KG1 (cell line): Measurements from ENCODE around the gene PRKAG1.

Experiments
- DNase-seq: peaks from one replicate; lab custom pipeline; 2025; lab: John Stamatoyannopoulos, UW

Gene PRKAG1

DNA sequence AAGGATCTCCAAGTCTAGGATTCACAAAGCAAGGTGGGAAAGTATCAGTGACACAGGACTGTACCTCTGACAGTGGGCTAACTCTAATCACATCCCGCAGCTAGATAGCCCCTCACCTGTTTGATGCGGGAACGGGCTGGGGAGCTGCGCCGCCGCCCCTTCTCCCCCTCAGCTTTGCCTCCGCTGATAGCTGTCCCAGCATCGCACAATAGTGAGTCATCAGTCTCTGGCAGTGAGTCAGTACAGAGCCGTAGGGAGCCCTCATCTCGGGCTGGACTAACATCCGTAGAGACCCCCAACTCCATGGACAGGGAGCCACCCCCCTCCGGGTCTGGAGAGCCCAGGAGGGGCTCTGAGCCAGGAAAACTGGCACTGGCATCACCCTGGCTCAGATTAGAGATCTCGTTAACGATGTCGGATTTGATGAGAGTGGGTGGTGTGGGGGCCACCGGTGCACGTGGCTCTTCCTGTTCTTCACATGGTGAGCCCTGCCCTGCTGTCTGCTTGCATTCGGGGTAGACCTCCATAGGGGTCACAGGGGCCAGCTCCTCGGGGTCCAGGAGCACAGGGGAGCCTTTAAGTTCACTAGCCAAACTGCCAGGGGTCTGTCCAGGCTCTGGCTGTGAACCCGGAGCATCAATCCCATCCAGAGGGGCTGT lies 31.1 kb upstream of the PRKAG1 start:
- no peak for DNase-seq

- no peak for DNase-seq
Observed at GRCh38 chr12:49048953-49049352, 30.4 kb upstream of the PRKAG1 start.

GRCh38 chr12:49046129-49046895 lies 27.7 kb upstream of the PRKAG1 start:
- DNase-seq, result no peak

GRCh38 chr12:49044660-49045059 lies 26.1 kb upstream of the PRKAG1 start:
- no peak for DNase-seq

GRCh38 chr12:49043856-49044258 lies 25.3 kb upstream of the PRKAG1 start:
- DNase-seq, result no peak

- no peak for DNase-seq
Observed at GRCh38 chr12:49043241-49043640, 24.7 kb upstream of the PRKAG1 start.

DNA sequence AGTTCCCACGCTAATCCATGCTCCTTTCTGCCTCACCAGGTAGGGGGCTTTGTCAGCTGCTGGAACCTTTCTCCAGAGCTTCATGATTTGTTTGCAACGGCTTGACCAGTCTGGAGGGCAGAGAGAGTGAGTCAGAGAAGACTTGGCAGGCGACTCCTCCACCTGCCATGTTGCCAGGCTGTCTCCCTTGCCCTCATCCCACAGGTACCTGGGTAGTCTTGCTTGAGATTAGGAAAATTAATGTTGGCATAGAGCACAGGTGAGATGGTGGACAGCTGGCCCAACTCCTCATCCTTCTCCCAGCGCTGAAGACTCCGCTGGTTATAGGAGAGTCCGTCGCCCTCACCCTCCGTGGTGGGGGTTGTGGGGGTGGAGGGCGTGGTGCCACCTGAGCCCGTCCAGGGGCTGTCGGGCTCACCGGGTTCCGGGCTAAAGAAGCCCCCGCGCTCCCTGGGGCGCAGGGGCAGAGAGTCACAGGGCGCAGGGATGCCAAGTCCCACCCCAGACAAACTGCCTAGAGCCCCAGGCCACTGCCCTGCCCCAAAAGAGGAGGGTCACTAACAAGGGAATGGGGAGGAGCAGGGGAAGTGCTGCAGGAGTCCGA lies 23.4 kb upstream of the PRKAG1 start:
- no peak for DNase-seq

- DNase-seq, result no peak
Observed at GRCh38 chr12:49041036-49041880, 22.7 kb upstream of the PRKAG1 start.

DNA sequence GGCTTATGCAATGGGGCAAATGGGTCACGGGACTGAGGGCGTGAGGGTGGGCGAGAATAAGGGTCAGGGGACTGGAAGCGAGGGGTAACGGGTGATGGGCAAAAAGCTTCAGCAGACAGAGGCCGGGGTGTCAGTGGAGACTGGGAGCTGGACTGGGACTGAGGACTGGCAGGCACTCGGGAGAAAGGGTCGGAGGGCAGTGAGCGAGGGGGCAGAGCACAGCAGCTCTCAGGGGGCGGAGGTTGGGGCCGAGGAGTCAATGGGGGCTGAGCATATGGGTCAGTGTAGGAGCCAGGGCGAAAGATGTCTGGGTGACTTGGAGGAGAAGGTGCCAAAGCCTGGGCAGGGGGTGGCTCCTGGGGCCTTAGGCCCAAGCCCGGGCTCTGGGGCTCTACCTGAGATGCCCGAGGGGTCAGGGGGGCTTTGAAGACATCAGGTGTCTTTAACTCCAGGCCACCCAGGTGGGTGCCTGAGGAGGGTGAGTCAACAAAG lies 21.8 kb upstream of the PRKAG1 start:
- DNase-seq, result no peak

- DNase-seq, result no peak
Observed at GRCh38 chr12:49039421-49040363, 21.1 kb upstream of the PRKAG1 start.

DNA sequence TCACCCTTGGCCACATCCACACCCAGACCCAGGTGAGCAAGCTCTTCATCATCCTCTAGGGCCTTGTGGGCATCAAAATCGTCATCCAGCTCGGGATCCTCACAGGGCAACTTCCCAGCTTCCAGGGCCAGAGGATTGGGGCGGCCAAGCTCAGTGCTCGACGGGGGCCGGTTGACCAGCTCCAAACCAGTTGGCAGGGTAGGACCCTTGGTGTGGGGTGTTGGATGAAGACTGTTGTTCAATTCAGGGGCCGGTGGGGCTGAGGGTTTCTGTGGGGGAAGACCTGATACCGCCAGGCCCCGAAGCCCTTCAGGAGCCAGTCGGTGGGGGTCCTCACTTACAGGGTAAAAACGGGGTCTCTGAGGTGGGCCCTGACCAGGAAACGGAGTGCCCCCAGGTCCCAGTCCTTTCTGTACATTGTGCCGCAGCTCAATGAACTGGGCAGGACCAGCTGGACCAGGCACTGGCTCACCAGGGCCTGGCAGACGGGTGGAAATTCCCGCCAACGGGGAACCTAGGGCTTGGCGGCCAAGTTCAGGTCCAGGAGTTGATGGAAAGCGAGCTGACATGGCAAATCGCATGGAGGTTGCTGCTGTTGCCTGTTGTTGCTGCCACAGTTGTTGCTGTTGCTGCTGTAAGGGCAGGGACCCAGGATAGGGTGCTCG lies 19.8 kb upstream of the PRKAG1 start:
- DNase-seq, result no peak

GRCh38 chr12:49037947-49038237 lies 19.3 kb upstream of the PRKAG1 start:
- DNase-seq, result no peak

DNA sequence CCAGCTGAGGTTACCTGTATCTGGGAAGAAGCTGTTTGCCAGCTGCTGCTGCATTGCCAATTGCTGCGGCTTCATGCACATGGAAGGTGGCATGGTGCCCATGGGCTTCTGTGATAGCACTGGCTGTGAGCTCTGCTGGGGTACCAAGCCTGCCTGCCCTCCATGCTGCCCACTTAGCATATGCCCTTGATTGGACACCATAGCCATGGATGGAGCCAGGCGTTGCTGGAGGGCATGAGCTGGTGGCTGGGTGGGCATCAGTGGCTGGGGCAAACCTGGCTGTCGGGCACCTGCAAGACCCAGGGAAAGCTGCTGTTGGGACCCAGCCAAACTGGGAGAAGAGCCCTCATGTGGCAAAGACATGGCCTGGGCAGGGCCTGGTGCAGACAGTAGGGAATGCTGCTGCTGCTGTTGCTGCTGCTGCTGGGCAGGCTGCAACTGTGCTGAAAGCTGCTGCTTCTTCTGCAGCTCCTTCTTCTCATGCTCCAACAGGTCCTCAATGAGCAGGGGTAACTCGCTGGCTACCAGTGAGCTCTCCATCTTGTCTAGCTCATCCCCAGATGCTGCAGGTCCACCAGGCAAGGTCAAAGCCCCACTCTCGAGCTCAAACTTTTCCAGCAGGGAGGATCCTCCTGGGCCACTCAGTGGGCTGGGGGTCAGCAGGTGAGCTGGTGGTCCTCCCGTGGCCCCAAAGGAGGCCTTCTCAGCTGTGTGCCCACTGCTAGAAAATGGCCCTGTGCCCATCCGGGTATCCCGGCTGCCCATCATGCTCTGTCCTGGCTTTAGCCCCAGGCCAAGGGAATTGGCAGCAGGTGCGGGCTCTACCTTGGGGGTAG lies 18.8 kb upstream of the PRKAG1 start:
- DNase-seq, result no peak

DNA sequence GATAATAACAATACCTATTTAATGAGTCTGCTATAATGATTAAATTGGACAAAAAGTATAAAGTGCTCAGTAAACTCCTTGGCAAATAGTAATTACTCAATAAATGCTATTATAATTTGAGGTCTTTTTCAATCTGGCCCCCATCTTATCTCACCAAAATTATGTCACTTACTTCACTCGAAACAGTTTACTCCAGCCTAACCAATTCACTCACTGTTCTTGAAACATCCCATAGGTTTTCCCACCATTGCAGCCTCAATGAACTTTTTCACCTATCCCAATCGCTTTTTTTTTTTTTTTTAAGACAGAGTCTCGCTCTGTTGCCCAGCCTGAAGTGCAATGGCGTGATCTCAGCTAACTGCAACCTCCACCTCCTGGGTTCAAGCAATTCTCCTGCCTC lies 17.5 kb upstream of the PRKAG1 start:
- no peak for DNase-seq

DNA sequence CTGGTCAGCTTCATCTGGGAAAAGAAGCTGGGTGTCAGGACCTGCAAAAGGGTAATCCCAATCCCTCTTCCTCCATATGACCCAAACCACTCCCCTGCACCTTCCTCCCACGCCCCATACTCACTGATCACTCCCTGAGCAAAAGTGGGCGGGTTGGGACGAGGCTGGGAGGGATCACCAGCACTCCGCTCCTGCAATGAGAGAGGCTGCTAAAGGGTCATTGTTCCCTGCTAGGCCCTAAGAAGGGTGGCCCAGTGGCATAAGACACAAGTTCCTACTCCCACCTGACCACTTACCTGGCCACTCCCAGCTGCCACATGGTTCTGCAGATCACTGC lies 15.7 kb upstream of the PRKAG1 start:
- DNase-seq, result no peak

- no peak for DNase-seq
Observed at GRCh38 chr12:49033611-49034285, 15.2 kb upstream of the PRKAG1 start.

GRCh38 chr12:49032679-49033447 lies 14.3 kb upstream of the PRKAG1 start:
- no peak for DNase-seq

GRCh38 chr12:49032276-49032675 lies 13.7 kb upstream of the PRKAG1 start:
- no peak for DNase-seq
